NCI-H526 (cell line): ENCODE results near the gene ANKRA2.
"Not testable (repeated sequence)": the region's sequence is repeated elsewhere in the genome, so short reads cannot be mapped to it uniquely, and the experiment has no call there.

ENCODE experiments used
- DNase-seq, 2 experiments: peaks; one replicate each; lab custom pipeline; 2025; lab: John Stamatoyannopoulos, UW

Gene ANKRA2

GRCh38 chr5:73550016-73550415, 15.4 kb downstream of the ANKRA2 start:
- no peak for DNase-seq

- DNase-seq, result no peak
These were observed 20.0 kb downstream of the ANKRA2 start for GRCh38 chr5:73545403-73545779.

GRCh38 chr5:73544429-73545402, 20.7 kb downstream of the ANKRA2 start:
- DNase-seq, result no peak

- no peak for DNase-seq
These were observed 23.4 kb downstream of the ANKRA2 start for GRCh38 chr5:73542020-73542419.

- DNase-seq, result no peak
These were observed 25.2 kb downstream of the ANKRA2 start for GRCh38 chr5:73540192-73540591.

- no peak for DNase-seq
These were observed 25.7 kb downstream of the ANKRA2 start for GRCh38 chr5:73539730-73540129.

GRCh38 chr5:73534971-73535370, 30.5 kb downstream of the ANKRA2 start:
- no peak for DNase-seq

GRCh38 chr5:73534011-73534644, 31.3 kb downstream of the ANKRA2 start:
- no peak for DNase-seq

- no peak for DNase-seq
These were observed 33.2 kb downstream of the ANKRA2 start for GRCh38 chr5:73532195-73532594.

GRCh38 chr5:73531356-73531755, 34.1 kb downstream of the ANKRA2 start:
- no peak for DNase-seq

- DNase-seq, result peak; percentile 65
These were observed 36.4 kb downstream of the ANKRA2 start for GRCh38 chr5:73529081-73529480.

- DNase-seq, result peak; percentile 84
These were observed 37.2 kb downstream of the ANKRA2 start for GRCh38 chr5:73528248-73528647.

- no peak for DNase-seq
These were observed 39.7 kb downstream of the ANKRA2 start for GRCh38 chr5:73525606-73526203.

- no peak for DNase-seq
These were observed 41.6 kb downstream of the ANKRA2 start for GRCh38 chr5:73523861-73524260.

GRCh38 chr5:73522989-73523388, 42.5 kb downstream of the ANKRA2 start:
- no peak for DNase-seq

GRCh38 chr5:73519531-73520283, 45.7 kb downstream of the ANKRA2 start:
- DNase-seq, result peak; percentile 57 to 81

- DNase-seq, result peak in 1 of 2 experiments; percentile 8
These were observed 50.2 kb downstream of the ANKRA2 start for GRCh38 chr5:73515232-73515631.

GRCh38 chr5:73514418-73514817, 51.0 kb downstream of the ANKRA2 start:
- DNase-seq, result no peak

- no peak for DNase-seq
These were observed 51.4 kb downstream of the ANKRA2 start for GRCh38 chr5:73513996-73514395.

GRCh38 chr5:73508521-73508920, 56.9 kb downstream of the ANKRA2 start:
- DNase-seq, result not testable (repeated sequence)

- DNase-seq, result no peak
These were observed 58.4 kb downstream of the ANKRA2 start for GRCh38 chr5:73507062-73507461.

- DNase-seq, result no peak
These were observed 58.9 kb downstream of the ANKRA2 start for GRCh38 chr5:73506459-73506955.
